Left cardiac atrium (tissue), 4 donors: ENCODE data around the gene TRPM1. TPM values are rescaled to one million over a fixed set of nuclear protein-coding genes. Genes with fewer than 3 reads are reported as not detected.
A peak's percentile ranks its signal among the peaks of the same experiment; 100 is the strongest.

Source experiments
- ATAC-seq, 2 donors: fragments of 200-7000 bp; cut with Tn5 transposase; one replicate each; pipeline ENCODE4 v1.9.1; 2020; ENCODE audit warnings: mild to moderate bottlenecking in 2 of 2, moderate library complexity in 2 of 2
- DNase-seq: peaks from one replicate; pipeline ENCODE4 v3.0.0-alpha.2; 2020
- intact Hi-C, 2 donors: fragments of 100-400 bp; cut with DNase I; formaldehyde crosslinking; loops; one replicate each; pipeline versions ENCODE4 v1.14.1 to v1.15.1; 2022 to 2023
- total RNA-seq, 2 donors: library from RNA; stranded (reverse); fragmentation: NEBNext Ultra II Directional; extraction: Animal tissue kit (Norgen Biotek cat#: 25700); gene quantifications; one replicate each; pipeline ENCODE4 v1.2.1, GENCODE V29; 2021
- donor health status: DM: no; HTN: yes; CAD: no.
- donor health status: DM: no; HTN: yes; CAD: no; lungs with severe emphysema.
- donor health status: DM: yes; HTN: yes; CAD: no.
- donor health status: Dilated cardiomyopathy.

Gene TRPM1
- total RNA-seq, 2 donors from 2014 or later, result 0.24 TPM; not detected in 1

DNA sequence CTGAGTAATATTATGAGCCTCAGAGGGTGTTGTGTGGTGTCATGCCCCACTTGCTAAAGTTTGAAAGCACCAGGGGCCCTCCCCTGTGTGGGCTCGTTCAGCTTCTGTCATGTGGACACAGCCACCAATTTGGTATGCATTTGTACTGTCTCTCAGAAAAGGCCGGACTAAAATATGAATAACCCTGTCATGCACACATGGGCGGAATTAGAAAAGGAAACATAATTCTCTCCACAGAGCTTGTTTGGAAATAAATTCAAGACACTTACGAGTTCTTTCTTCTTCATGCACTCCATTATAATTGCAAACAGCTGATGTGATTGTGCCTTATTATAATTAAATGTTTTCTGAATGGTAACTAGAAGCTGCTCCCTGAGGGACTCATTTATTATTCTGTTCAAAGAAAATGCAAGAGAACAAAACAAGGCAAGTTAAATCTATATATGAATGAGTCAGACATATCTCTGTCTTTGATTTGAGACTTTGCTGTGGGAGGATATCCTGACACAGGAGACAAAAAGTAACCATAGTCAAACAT is 39.1 kb downstream of the TRPM1 start:
- ATAC-seq (no peak), DNase-seq (no peak)
- intact Hi-C loops, result no loop called here

DNA sequence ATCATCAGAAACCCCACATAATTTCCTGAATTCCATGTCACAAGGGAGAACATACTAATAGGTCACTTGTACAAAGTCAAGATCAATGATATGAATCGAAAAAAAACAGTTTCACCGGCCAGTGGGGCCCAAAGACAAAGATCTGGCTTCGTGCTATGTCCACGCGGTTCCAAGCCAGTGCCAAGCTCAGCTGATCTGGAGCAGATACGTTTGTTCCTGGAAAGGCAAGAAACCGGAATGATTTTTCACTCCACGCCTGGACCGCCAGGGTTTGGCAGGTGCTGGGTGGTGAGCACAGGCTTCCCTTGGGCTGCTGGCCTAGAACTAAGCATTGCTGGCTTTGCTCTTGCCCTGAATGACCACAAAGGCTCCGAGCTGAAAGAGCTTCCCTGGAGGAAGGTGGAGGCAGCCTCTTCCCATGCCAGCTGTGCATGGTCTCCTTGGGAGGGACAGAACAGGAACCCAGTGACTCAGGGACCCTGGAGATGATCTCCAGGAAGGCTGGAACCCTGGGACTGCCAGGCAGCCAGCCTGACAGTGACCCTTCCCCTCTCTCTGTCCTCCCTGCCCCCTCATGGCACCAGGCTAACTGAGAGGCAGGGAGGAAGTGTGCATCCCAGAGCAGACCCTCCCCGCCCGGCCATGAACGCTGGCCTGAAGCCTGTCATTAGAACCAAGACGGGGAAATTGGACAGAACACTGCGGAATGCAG is 40.9 kb downstream of the TRPM1 start:
- DNase-seq (no peak), ATAC-seq (peak; percentile 30 to 65)
- intact Hi-C loops, result no loop called here

DNA sequence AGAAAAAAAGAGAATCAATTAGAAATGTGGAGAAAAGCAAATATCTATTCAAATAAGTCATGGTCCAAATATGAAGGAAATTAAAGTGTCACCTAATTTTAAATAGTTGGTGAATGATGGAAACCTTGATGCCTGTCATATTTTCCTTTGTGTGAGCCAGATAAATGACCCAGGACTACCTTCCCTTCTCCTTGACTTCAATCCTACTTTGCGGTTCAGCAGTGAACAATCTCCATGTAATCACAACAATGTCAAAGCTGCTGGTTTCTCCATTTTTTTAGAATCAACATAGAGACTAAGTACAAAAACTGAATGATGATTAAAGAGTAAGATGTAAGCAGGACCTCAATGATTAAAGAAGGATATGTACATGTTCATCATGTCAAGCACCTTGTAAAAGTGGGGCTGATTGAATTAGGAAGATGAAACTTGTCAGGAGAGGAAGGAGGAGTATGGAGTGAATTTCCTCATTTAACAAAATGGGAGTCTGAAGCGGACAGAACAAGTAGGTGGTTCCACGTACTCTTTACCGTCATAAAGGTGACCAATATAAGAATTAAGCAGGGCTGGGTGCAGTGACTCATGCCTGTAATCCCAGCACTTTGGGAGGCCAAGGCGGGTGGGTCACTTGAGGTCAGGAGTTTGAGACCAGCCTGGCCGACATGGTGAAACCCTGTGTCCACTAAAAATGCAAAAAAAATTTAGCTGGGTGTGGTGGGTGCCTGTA is 43.1 kb downstream of the TRPM1 start:
- ATAC-seq (no peak), DNase-seq (no peak)
- intact Hi-C loops, result no loop called here

DNA sequence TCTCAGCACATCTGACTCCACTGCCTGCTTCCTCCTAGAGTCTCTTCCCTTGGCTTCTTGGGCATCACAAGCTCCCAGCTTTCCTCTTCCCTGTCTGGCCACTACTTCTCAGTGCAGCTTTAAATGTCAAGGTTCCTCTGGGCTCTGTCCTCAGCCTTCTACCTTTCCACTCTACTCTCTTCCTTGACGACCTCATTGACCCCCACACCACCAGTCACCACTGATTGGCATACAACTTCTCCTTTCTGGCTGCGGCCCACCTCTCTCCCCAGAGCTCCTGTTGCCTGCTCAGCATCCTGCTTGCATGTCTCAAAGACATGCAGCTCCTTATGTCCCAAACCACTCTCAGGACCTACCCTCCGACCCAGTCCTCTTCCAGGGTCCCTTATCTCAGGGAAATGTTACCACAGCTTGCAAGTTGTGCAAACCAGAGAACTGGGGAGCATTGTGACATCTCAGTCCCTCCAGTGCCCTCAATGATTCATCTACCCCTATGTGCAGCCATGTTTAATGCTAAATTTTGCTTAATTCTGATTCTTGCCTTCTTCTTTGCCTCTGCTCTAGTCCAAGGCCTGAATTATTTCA is 49.9 kb downstream of the TRPM1 start:
- ATAC-seq (peak in 1 of 2 donors; percentile 45), DNase-seq (no peak)
- intact Hi-C loops, result no loop called here

DNA sequence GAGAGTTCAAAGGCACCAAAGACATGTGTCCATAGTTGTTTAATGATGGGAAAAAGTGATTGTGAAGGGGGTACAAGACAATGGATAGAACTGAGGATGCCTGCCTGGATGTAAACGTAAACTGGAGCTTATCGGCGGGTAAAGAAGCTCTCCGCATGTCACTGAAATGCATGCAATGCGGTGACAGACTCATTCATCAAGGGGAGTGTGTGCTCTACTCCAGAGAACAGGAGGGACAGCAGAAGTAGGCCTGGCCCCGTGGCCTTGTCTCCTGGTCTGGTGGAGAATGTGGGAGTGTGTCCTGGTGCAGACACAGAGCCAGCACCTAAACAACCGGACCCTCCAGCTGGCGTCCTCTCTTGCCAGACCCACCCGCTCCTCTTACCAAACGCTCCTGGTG is 50.6 kb downstream of the TRPM1 start:
- intact Hi-C loops, result no loop called here
- no peak for ATAC-seq
- DNase-seq, result no peak

DNA sequence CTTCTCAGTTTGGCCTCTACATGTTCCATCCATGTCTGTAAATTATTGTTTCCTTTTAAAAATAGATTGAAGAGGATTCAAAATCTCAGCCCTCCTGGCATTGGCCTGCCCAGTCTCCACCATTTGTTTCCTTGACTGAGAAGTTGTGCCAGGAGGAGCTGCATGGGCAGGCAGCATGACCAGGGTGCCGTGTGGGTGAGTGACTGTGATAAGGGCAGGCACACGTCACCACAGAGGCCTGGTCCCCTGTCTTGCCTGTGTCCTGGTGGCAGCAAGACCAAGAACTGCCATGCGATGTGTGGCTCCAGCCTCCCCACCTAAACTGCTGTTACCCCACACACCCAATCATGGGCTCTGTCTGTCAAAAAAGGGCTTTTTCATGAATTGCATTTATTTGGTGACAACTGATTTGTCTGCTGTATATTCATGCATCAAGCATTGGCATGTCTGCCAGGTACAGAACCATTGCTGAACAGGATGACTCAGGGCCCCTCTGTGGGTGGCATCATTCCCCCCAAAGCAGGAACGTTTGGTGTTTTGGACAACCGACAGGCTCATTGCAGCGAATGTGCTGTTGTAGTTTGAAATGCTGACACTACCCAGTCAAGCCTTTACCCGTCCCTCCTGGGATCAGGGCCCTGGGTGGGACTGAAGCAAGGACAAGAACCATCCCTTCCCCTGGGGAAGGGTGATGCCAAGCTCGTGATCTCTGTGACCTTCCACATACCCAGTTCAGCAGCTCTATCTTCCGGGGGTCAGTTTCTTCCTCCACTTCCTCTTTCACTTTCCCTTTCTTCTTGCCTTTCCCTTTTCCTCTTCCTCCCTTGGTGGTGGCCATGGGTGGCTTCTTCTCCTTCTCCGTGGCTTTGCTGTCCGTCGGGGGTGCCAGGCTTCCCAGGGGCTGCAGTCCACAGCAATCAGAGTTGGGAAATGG is 51.6 kb downstream of the TRPM1 start:
- peak; percentile 35 to 51 for ATAC-seq
- DNase-seq, result no peak
- intact Hi-C loops, result no loop called here

DNA sequence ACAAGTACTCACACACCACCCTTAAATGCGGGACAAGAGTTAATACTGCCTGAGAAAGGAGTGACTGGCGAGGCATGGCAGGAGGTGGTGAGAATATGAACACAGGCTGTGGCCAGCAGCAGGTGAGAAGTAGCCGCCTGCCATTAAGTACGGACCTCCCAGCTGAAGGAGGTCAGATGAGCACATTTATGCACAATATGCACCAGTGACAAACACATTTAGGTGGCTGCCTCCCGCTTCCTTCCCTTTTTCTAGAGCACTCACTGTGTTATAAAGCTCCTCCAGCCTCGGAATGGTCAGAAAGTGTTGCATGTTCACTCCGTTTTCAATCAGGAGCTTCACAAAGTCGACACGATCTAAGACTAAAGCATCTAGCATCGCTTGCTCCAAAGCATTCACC is 52.4 kb downstream of the TRPM1 start:
- ATAC-seq, result no peak
- DNase-seq, result no peak
- intact Hi-C loops, result no loop called here

DNA sequence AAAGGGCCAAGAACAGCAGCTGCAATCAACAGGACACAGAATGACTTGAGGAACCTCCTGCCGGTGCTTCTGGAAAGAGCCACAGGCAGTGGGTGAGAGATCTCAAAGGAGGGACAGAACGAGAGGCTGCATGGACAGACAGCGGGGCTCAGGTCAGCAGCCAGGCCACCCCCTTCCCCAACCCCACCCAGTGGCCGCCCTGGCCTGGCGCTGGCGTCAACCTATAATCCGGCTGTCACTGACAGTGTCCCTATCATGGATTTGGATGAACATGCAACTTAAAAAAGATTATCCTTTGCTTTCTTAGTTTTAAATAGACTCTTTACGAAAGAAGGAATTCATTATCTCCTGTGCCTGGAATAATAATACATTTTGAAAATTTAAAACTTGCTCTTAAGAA is 54.1 kb downstream of the TRPM1 start:
- DNase-seq (no peak), ATAC-seq (no peak)

DNA sequence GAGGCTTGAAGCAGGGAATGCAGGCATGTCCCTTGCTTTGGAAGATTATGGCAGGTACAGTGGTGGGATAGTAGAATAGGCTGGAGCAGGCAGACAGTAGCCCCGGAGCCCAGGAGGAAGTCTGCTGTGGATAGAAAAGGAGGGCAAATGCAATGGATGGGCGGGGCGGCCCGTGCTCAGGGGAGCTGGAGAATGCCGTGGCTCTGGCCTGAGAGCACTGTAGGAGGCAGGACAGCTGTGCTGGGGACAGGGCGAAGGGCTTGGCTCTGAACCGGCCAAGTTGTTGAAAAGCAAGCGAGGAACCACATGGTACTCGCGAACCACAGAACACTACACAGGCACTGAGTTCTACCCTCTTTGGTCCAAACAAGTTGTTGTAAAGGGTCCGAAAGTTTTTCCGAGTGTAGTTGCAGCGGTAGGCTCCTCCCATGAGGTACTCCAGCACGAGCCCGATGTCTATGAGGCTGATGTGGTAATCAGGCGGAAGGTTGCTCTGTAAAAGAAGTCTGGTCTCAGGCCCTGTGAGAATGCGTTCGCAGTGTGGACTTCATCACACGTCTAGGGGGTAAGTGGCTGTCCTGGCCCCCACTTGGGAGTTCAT is 54.7 kb downstream of the TRPM1 start:
- DNase-seq, result no peak
- intact Hi-C loops, result no loop called here
- ATAC-seq, result peak in 1 of 2 donors; percentile 57

More for the DNA sequence above, 54.1 kb downstream of the TRPM1 start:
- intact Hi-C loops, result no loop called here

DNA sequence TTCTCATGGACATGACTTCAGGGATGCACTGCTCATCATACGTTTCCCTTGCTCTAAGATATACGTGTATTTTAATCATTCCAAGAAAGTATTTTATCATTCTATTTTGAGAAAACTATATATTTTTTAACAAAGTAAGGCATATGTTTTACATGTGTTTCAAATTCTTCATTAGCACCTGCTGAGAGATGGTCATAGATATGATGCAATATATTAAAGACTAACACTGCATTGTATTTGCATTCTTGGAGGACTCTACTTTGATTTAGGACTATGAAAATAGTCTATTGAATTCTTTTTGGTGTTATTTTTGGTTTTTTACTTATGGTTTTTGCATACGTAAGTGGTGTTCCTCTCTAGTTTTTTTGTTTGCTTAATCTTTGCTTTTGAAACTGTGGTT is 55.9 kb downstream of the TRPM1 start:
- DNase-seq (no peak), ATAC-seq (no peak)
- intact Hi-C loops, result no loop called here

DNA sequence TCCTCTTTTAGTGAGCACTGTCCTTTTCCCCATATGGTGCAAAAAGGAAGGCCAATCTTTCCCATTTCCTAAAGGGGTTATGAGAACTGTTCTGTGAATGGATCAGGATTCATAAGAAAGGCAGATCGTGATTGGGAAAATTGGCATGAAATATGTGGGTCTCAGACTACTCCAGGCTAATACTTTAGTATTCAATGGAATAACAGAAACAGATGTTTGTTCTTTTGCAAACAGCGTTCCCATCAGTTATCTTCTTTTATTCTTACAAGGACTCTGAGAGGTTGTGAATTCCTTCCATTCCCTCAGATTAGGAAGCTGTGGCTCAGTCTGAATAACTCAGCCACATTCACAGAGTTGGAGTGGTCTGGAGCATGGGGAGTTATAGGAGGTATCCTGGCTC is 58.8 kb downstream of the TRPM1 start:
- ATAC-seq (no peak), DNase-seq (no peak)
- intact Hi-C loops, result no loop called here

DNA sequence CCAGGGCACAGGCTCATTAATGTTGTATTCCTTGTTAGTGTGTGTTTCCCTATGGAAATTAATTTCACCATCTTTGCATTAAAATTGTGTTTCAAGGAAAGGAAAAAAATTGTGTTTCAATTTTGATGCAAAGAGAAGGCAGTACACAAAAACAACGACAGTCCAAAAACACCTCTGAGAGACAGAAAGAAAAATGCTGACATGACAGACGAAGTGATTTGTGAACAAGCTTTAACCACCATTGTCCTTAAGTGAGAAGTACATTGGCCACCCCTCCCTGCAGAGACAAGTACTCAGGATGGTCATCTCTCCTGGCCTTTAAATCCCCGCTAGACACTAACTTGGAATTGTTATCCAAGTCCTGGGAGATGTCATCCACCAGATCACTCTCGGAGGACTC is 59.9 kb downstream of the TRPM1 start:
- intact Hi-C loops, result no loop called here
- DNase-seq, result no peak
- no peak for ATAC-seq

DNA sequence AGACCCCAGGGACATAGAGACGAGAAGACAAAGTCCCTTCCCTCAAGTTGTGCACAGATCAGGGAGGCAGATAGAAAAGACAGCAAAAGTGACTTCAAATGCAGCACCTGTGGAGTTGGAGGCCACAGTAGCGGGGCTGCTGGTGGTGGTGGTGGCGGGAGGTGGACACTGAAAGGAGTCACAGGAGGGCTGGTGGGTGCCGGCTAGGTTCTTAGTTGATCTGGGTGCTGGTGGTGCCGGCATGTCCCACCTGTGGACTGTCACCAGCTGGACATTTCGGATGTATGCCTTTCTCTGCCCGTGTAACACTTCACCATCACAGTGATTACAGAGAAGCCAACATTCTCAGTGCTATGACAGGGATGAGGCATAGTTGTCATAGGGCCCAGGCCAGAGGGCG is 60.9 kb downstream of the TRPM1 start:
- ATAC-seq, result no peak
- DNase-seq, result no peak
- intact Hi-C loops, result no loop called here

DNA sequence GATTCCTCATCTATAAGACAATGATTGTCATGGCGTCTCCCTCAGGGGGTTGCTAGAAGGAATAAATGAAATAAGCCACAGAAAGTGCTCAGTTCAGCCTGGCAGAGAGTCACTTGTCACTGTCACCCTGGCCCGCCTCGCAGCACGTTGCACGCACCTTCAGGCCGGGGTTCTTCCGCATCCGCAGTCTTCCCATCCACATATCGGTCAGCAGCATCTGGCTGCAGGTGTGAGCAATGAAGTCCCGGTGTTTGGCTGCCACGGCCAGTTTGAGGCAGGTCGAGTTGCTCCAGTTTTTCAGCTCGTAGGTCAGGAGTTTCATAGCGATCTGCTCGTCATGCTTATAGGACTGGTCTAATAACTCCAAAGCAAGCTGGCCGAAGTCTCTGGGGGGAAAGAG is 61.6 kb downstream of the TRPM1 start:
- DNase-seq, result no peak
- ATAC-seq, result no peak
- intact Hi-C loops, result no loop called here

DNA sequence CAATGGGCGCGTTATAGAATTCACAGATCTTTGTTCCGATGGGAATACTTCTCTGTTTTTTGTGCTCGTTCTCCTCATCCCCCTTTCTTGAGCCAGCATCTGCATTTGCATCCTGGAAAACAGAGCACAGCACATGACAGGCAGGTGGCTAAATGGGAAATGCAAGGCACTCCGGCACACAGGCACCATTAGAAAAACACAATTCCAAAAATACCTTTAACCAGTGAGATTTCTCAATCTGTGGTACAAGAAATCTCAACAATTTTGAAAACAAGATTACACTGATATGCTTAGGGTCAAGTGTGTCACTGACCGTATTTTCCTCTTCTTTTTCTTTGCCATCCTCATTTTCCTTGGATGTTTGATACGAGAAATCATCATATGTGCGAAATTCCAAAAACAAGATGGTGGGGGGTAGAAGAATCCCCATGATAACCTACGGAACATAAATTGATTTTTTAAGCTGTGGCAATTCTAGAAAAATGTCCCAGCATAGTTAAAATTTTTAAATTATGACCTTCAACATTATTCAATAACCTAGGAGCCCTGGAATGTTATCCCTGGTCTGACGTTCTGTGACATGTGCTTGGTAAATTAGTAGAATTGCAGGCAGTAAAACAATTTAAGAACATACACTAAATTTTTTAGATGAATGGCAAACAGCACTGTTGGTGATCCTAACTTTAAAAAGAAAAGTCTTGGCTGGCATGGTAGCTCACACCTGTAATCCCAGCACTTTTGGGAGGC is 63.6 kb downstream of the TRPM1 start:
- DNase-seq, result no peak
- ATAC-seq, result no peak
- intact Hi-C loops, result no loop called here

DNA sequence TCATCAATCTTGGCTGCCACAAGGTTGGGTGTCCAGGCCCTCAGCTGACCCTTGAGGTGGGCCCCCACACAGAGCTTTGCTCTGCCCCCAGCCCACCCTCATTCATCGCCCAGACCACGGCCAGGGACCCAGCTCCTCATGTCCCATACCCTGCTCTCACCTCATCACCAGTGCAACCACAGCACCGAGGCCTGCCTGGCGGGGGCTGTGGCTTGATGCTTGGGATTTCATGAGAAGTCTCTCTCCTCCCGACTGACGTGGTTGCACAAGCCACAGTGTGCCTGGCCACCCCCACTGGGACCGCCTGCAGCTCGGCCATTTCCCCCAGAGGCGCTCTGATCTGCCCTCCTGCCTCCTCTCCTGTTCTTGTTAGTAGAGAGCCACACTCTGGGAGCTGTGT is 64.7 kb downstream of the TRPM1 start:
- DNase-seq (no peak), ATAC-seq (no peak)
- intact Hi-C loops, result no loop called here

DNA sequence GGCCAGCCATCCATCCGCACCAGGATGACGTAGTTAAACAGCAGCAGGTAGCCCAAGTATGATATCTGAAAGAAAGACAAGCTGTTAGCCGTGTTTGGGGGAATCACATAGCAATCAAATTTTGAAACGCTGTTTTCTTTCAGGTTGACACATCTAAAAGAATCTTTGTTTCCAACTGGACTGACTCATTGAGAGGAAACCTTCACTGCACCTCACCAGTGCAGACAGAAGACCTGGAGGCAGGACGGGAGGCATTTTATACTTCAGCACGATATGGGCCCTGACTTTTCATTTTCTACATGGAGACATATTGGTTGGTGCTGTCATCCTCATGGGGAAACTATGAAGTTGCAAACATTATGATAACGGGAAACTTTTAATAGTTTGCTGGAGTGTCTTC is 65.9 kb downstream of the TRPM1 start:
- intact Hi-C loops, result no loop called here
- DNase-seq (no peak), ATAC-seq (no peak)

DNA sequence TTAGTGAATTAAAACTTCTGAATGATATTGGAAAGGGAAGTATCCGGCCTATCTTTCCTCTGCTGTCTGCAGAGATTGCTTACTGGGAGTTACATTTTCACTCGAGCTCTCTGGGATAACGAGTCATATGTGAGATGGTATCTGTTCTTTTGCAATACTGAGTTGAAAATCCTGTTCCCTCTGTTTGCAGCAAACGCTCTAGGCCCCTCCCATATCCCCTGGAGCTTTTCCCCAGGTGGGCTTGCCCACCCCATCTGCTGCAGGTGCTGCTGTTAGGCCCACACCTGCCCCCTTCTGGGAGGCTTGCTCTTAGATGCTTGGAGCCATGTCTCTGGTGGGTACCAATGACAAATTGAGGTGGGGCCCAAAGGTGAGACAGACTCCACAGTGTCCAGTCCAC is 67.4 kb downstream of the TRPM1 start:
- DNase-seq, result no peak
- ATAC-seq, result no peak
- intact Hi-C loops, result no loop called here
